Measurements from ENCODE around the gene RUBCNL.

RUBCNL gene

DNA sequence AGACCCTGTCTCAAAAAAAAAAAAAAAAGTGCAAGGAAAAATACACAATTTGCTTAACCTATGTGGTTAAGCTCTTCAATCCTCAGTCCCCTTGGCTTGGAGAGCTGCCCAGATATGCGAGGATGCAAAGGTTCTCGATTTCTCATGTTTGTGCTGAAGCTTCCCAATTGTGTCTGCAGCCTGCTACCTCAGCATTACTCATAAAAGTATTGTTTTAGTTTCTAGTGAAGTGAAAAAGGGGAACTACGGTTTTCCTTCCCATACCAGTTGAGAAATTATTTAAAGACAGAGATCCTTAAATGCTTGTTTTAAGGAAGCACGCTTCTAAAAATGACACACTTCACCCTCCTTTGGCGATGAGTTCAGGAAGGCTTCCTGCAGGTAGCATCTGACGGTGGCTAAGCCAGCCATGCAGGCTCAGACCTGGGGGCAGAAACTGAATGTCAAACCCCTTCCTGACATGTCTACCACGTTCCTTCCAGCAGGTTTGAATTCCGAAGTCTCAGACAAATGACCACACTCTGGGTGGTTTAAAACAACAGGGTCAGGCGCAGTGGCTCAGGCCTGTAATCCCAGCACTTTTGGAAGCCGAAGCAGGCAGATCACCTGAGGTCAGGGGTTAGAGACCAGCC is 47.9 kb downstream of the RUBCNL start:
- DNase-seq, result no peak

DNA sequence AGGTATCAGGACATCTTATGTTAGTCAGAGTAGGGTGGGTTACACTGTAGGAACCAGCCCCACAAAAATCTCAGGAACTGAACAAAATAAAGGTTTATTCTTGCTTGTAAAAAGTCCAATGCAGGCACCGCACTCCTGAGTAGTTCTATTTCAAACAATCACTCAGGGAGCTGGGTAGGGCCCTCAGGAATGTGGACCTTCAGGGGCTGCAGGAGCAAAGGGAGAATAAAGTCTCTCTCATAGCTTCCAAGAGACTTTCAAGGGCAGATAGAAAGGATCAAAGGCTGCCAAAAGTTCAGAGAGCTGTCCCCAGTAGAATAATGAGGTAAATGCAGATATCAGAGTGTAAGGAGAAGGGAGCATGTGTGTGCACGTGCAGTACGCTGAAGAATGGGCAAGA is 49.4 kb downstream of the RUBCNL start:
- DNase-seq, result no peak

- DNase-seq, result no peak
Observed at GRCh38 chr13:46334035-46334822, 52.8 kb downstream of the RUBCNL start.

DNA sequence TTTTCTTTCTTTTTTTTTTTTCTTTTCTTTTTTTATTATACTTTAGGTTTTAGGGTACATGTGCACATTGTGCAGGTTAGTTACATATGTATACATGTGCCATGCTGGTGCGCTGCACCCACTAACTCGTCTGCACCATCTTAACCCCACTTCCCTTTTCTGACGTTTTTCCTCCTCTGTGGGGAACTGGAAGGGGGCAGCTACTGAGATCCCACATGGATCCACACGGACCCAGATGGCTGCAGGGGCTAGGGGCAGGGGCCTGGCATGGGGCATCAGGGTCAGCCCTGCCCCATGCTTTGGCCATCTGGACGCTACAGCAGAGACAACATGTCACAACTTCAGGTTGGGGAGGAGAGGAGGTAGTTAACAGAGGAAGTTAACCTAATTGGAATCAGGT is 54.3 kb downstream of the RUBCNL start:
- DNase-seq, result no peak

DNA sequence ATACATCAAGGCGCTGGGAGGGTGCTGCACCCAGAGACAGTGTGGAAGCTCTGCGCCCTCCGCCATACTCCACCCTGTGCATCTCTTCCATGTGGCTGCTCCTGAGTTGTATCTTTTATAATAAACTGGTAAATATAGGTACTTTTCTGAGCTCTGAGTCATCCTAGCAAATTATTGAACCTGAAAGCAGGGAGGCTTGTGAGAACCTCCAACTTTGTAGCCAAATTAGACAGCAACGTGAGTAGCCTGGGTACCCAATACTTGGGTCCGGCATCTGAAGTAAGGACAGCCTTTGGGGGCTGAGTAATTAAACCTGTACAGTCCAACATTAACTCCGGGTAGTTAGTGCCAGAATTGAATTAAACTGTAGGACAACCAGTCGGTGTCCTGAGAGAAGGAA is 57.4 kb downstream of the RUBCNL start:
- peak; percentile 20 for DNase-seq

DNA sequence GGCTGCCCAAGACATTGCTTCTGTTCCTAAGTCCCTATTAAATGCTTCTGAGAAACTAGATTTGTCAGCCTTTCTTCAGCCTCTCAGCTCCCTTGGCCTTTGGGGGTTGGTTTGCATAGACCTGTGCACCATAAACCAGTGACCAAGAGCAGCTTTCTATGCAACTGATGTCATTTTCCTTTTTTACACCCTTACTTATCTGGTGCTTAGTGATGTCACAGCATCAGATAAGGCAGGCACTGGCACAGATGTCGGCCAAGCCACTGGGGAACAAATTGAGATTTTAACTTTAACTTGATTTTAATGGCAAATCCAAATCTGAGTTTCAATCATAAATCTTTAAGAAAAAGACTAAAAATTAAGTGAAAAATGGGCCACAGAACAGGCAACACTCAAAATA is 59.8 kb downstream of the RUBCNL start:
- DNase-seq, result no peak

DNA sequence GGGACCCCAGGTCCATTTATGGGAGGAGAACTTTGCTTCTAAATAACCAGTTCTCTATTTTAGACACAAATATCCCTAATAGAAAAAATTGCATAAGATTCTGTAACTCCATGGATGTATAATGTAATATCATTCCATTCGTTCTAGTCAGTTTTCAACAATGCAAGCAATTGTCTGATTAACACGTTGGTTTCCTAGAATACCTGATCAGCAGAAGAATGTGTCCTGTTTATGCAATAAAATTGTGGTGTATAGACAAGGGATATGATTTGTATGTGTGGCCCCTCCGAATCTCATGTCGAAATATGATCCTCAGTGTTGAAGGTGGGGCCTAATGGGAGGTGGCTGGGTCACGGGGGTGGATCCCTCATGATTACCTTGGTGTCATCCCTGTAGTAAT is 62.1 kb downstream of the RUBCNL start:
- DNase-seq, result no peak

DNA sequence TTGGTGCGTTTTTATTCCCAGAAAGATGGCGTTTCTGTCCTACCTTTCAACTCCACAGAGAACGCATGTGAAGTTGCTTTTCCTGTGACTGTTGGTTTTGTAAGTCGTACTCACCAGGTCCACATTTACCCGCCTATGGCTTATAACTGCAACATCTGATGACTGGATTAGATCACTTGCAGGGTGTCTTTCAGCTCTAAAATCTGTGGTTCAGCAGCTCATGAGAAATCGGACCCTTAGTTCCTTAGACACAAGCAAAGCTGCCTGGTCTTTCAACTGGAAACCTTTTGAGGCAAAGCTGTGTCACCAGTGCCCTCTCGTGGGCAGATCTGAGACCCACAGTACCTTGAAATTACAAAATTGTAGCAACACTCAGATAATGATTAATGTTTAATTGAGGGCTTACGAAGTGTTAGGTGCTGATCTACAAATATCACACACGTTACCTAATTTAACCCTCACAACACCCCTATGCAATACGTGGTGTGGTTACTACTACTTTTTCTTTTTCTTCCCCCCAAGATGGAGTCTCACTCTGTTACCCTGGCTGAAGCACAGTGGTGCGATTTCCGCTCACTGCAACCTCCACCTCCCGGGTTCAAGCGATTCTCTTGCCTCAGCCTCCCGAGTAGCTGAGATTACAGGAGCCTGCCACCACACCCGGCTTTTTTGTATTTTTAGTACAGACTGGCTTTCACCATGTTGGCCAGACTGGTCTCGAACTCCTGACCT is 65.4 kb downstream of the RUBCNL start:
- DNase-seq, result peak; percentile 81

- DNase-seq, result no peak
Observed at GRCh38 chr13:46320821-46321220, 66.2 kb downstream of the RUBCNL start.

- no peak for DNase-seq
Observed at GRCh38 chr13:46320406-46320805, 66.6 kb downstream of the RUBCNL start.

DNA sequence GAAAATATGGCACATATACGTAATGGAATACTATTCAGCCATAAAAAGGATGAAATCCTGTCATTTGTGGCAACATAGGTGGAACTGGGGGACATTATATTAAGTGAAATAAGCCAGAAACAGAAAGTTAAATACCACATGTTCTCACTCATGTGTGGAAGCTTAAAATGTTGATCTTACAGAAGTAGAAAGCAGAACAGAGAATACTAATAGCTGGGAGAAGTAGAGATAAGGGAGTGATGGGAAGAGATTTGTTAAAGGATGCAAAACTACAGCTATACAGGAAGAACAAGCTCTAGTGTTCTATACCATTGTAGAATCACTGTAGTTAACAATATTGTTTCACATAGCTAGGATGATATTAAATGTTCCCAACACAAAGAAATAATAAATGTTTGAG is 68.1 kb downstream of the RUBCNL start:
- DNase-seq, result no peak

- DNase-seq, result no peak
Observed at GRCh38 chr13:46317120-46317519, 69.9 kb downstream of the RUBCNL start.

GRCh38 chr13:46315491-46316075 is 71.5 kb downstream of the RUBCNL start:
- peak; percentile 25 for DNase-seq

- DNase-seq, result no peak
Observed at GRCh38 chr13:46315036-46315435, 72.0 kb downstream of the RUBCNL start.

DNA sequence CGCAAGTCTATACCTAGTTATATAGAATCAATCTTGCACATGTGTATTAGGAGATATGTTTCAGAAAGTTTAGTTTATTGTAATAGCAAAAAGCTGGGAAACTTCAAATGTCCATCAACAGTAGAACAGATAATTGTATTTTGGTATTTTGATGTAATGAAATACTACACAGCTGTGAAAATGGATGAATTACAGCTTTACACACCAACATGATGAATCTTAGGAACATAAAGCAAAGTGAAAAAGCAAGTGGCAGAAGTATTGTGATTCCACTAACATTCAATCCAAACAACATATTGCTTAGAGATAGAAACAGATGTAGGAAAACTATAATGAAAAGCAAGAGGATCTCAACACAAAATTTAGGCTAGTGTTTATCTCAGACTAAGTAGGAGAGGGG is 72.5 kb downstream of the RUBCNL start:
- no peak for DNase-seq

- no peak for DNase-seq
Observed at GRCh38 chr13:46313432-46314257, 73.4 kb downstream of the RUBCNL start.

- no peak for DNase-seq
Observed at GRCh38 chr13:46313024-46313423, 74.0 kb downstream of the RUBCNL start.

- DNase-seq, result no peak
Observed at GRCh38 chr13:46311217-46311616, 75.8 kb downstream of the RUBCNL start.

- DNase-seq, result no peak
Observed at GRCh38 chr13:46310066-46310465, 77.0 kb downstream of the RUBCNL start.

- DNase-seq, result no peak
Observed at GRCh38 chr13:46307554-46307953, 79.5 kb downstream of the RUBCNL start.

DNA sequence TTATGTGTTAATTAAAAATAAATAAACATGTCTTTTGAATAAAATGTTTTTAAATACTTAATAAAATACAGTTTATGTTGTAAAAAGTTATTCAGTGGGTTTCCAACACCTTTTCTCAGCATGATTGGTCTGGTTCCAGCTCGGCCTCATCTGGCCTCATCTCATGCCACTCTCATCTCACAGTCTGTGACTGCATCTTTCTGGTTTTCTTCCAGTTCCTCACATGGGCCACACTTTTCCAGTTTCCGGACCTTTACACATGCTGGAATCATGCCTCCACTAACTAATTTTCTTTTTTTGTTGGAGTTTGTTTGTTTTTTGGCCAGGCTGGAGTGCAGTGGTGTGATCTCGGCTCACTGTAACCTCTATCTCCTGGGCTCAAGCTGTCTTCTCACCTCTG is 82.5 kb downstream of the RUBCNL start:
- no peak for DNase-seq

DNA sequence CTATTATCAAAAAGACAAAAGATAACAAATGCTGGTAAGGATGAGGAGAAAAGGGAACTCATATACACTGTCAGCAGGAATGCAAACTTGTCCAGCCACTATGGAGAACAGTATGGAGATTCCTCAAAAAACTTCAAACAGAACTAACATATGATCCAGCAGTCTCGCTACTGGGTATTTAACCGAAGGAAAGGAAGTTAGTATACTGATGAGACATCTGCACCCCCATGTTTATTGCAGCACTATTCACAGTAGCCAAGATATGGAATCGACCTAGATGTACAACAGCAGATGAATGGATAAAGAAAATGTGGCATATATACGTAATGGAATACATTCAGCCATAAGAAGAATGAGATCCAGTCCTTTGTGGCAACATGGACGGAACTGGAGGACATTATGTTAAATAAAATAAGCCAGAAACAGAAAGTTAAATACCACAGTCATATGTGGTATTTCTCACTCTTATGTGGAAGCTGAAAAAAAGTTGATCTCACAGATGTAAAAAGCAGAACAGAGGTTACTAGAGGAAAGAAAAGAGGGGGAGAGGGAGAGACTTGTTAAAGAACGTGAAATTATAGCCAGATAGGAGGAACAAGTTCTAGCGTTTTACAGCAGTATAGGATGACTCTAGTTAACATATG is 83.2 kb downstream of the RUBCNL start:
- no peak for DNase-seq

Measured in activated CD4-positive, alpha-beta T cell treated with anti-CD3 and anti-CD28 coated beads, Interleukin-2, amount 50 U/mL, for 16 hours (primary cell).